Activated CD4-positive, alpha-beta memory T cell treated with anti-CD3 and anti-CD28 coated beads for 36 hours (primary cell): Measurements from ENCODE around the gene ARR3. TPM values are rescaled to one million over a fixed set of nuclear protein-coding genes. Genes with fewer than 3 reads are reported as not detected.

Experiments used
- total RNA-seq, 2 experiments: library from RNA; stranded (reverse); gene quantifications; one replicate each; pipeline ENCODE4 v1.2.3, GENCODE V29; 2021

ARR3 gene
- total RNA-seq, 2 experiments from 2014 or later, result not detected

Other genes with a start within 250 kb of the ARR3 start
- not detected for gene AWAT2, start 218.4 kb upstream of the ARR3 start, total RNA-seq
- gene OTUD6A, start 205.9 kb upstream of the ARR3 start, total RNA-seq, result not detected
- gene IGBP1, start 134.9 kb upstream of the ARR3 start, total RNA-seq, result 10 to 100 TPM; 50.8 to 51.5 TPM
- gene DGAT2L6, start 90.9 kb upstream of the ARR3 start, total RNA-seq, result not detected
- not detected for gene AWAT1, start 33.7 kb upstream of the ARR3 start, total RNA-seq
- under 1 TPM in 1 of 2 experiments, not detected in 1; 0.17 TPM for gene P2RY4, start 8.1 kb upstream of the ARR3 start, total RNA-seq
- not detected for gene RAB41, start 13.8 kb downstream of the ARR3 start, total RNA-seq
- 10 to 100 TPM; 25.9 to 28.1 TPM for gene PDZD11, start 21.6 kb downstream of the ARR3 start, total RNA-seq
- gene KIF4A, start 21.8 kb downstream of the ARR3 start, total RNA-seq, result 10 to 100 TPM; 26.4 to 28.3 TPM
- gene GDPD2, start 155.0 kb downstream of the ARR3 start, total RNA-seq, result not detected
- gene DLG3, start 176.5 kb downstream of the ARR3 start, total RNA-seq, result 10 to 100 TPM; 25.4 to 25.5 TPM